Astrocyte (in vitro differentiated cells and primary cell): ENCODE measurements around the gene ATXN1. TPM values are rescaled to one million over a fixed set of nuclear protein-coding genes. Genes with fewer than 3 reads are reported as not detected.

Experiments
- DNase-seq: peaks from one replicate; pipeline ENCODE4 v3.0.0-alpha.2; 2010; ENCODE audit warnings: low read depth
- FAIRE-seq: peaks from 2 replicates; lab custom pipeline; 2011; peaks lifted over from hg19 to GRCh38; lab: Jason Lieb, UNC
- H2AFZ ChIP-seq: 2 replicates; pipeline ENCODE4 v1.6.0; 2012; ENCODE audit warnings: low read depth, low read length, inconsistent platforms
- H3K27ac ChIP-seq: 2 replicates; pipeline ENCODE4 v1.5.1; 2011; ENCODE audit warnings: low read depth, low read length, inconsistent platforms
- H3K27me3 ChIP-seq: 2 replicates; pipeline ENCODE4 v1.6.0; 2011; ENCODE audit warnings: low read length, inconsistent platforms; ENCODE audit not compliant: insufficient read depth
- H3K36me3 ChIP-seq: 2 replicates; pipeline ENCODE4 v1.5.1; 2011; ENCODE audit warnings: low read length, inconsistent platforms; ENCODE audit not compliant: insufficient read depth
- H3K4me1 ChIP-seq: 2 replicates; pipeline ENCODE4 v1.5.1; 2011; ENCODE audit warnings: low read length, inconsistent platforms; ENCODE audit not compliant: insufficient read depth
- H3K4me2 ChIP-seq: 2 replicates; pipeline ENCODE4 v1.6.0; 2012; ENCODE audit warnings: low read length, inconsistent platforms
- H3K4me3 ChIP-seq: 2 replicates; pipeline ENCODE4 v1.5.1; 2011; ENCODE audit warnings: low read depth, mild to moderate bottlenecking, low read length, inconsistent platforms; ENCODE audit not compliant: insufficient read depth
- H3K79me2 ChIP-seq: 2 replicates; pipeline ENCODE4 v1.6.0; 2012; ENCODE audit warnings: mild to moderate bottlenecking, low read length, inconsistent platforms; ENCODE audit not compliant: insufficient read depth
- H3K9ac ChIP-seq: 2 replicates; pipeline ENCODE4 v1.6.0; 2012; ENCODE audit warnings: mild to moderate bottlenecking, low read length, inconsistent platforms
- H3K9me3 ChIP-seq: 2 replicates; pipeline ENCODE4 v1.5.1; 2012; ENCODE audit warnings: low read depth, mild to moderate bottlenecking, low read length, inconsistent platforms; ENCODE audit not compliant: insufficient read depth
- H4K20me1 ChIP-seq: 2 replicates; pipeline ENCODE4 v1.6.0; 2012; ENCODE audit warnings: low read length, inconsistent platforms; ENCODE audit not compliant: insufficient read depth
- H3K27ac Mint-ChIP-seq: one replicate; pipeline ENCODE4 v1.8.0; 2021; ENCODE audit warnings: mild to moderate bottlenecking, mixed read lengths; ENCODE audit not compliant: unreplicated experiment
- H3K27me3 Mint-ChIP-seq: one replicate; pipeline ENCODE4 v1.8.0; 2021; ENCODE audit warnings: low read depth, mixed read lengths; ENCODE audit not compliant: unreplicated experiment
- H3K36me3 Mint-ChIP-seq: one replicate; pipeline ENCODE4 v1.8.0; 2021; ENCODE audit warnings: low read depth, mixed read lengths; ENCODE audit not compliant: unreplicated experiment
- H3K4me1 Mint-ChIP-seq: one replicate; pipeline ENCODE4 v1.8.0; 2021; ENCODE audit warnings: low read depth, mixed read lengths; ENCODE audit not compliant: unreplicated experiment
- H3K4me3 Mint-ChIP-seq: one replicate; pipeline ENCODE4 v1.8.0; 2021; ENCODE audit warnings: mild to moderate bottlenecking, moderate library complexity, mixed read lengths; ENCODE audit not compliant: unreplicated experiment
- H3K9me3 Mint-ChIP-seq: one replicate; pipeline ENCODE4 v1.8.0; 2021; ENCODE audit warnings: mild to moderate bottlenecking, mixed read lengths; ENCODE audit not compliant: unreplicated experiment
- EZH2 ChIP-seq: IDR thresholded peaks from 2 replicates; pipeline ENCODE4 v1.6.1; 2012; ENCODE audit warnings: mild to moderate bottlenecking, low read length, inconsistent platforms; ENCODE audit not compliant: insufficient read depth
- total RNA-seq: library from RNA; stranded (reverse); gene quantifications from 2 replicates; pipeline ENCODE4 v1.2.1, GENCODE V29; 2021
- TF ChIP-seq, protein P1 (sequence below): IDR thresholded peaks from 2 replicates; pipeline ENCODE4 v1.5.1; 2011; ENCODE audit warnings: low read depth, mild to moderate bottlenecking, inconsistent platforms, low read length, moderate library complexity; ENCODE audit not compliant: insufficient read depth

The ATXN1 gene
- total RNA-seq, 1 donor from 2014 or later = 70.9 TPM

GRCh38 chr6:16374016-16374415 lies 387.2 kb downstream of the ATXN1 start:
- H3K9ac ChIP-seq = no peak overlapping the region
- H3K4me3 Mint-ChIP-seq = no peak overlapping the region
- no peaks in the 10 kb centered on the region for H3K79me2 ChIP-seq
- H3K36me3 ChIP-seq = peaks cover 2% of the 10 kb centered on the region
- H3K4me1 Mint-ChIP-seq = peaks cover 19% of the 10 kb centered on the region
- H3K27me3 ChIP-seq = no peaks in the 10 kb centered on the region
- no peaks in the 10 kb centered on the region for H3K9me3 ChIP-seq
- peaks cover 17% of the 10 kb centered on the region for H3K36me3 Mint-ChIP-seq
- no peaks in the 10 kb centered on the region for H3K27me3 Mint-ChIP-seq
- no peaks in the 10 kb centered on the region for H3K4me1 ChIP-seq
- H3K9me3 Mint-ChIP-seq = no peaks in the 10 kb centered on the region
- no peak for DNase-seq
- no peak for FAIRE-seq
- H3K4me3 ChIP-seq = no peak overlapping the region
- no peak overlapping the region for H3K27ac ChIP-seq
- no peak overlapping the region for H3K27ac Mint-ChIP-seq
- H3K4me2 ChIP-seq = no peak overlapping the region
- no peak overlapping the region for H2AFZ ChIP-seq
- H4K20me1 ChIP-seq = peaks cover 47% of the 10 kb centered on the region
- no peak for TF ChIP-seq EZH2
- TF ChIP-seq, protein P1, sequence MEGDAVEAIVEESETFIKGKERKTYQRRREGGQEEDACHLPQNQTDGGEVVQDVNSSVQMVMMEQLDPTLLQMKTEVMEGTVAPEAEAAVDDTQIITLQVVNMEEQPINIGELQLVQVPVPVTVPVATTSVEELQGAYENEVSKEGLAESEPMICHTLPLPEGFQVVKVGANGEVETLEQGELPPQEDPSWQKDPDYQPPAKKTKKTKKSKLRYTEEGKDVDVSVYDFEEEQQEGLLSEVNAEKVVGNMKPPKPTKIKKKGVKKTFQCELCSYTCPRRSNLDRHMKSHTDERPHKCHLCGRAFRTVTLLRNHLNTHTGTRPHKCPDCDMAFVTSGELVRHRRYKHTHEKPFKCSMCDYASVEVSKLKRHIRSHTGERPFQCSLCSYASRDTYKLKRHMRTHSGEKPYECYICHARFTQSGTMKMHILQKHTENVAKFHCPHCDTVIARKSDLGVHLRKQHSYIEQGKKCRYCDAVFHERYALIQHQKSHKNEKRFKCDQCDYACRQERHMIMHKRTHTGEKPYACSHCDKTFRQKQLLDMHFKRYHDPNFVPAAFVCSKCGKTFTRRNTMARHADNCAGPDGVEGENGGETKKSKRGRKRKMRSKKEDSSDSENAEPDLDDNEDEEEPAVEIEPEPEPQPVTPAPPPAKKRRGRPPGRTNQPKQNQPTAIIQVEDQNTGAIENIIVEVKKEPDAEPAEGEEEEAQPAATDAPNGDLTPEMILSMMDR = no peak

GRCh38 chr6:16372029-16372776 lies 389.1 kb downstream of the ATXN1 start:
- peaks cover 23% of the 10 kb centered on the region for H3K4me1 Mint-ChIP-seq
- Histone ChIP-seq H3K27ac (no peak overlapping the region), H3K4me3 (no peak overlapping the region), H3K9ac (no peak overlapping the region), H3K4me1 (no peaks in the 10 kb centered on the region), H3K36me3 (peaks cover 2% of the 10 kb centered on the region), H3K79me2 (no peaks in the 10 kb centered on the region), H3K4me2 (no peak overlapping the region), H2AFZ (no peak overlapping the region), H3K9me3 (no peaks in the 10 kb centered on the region), H4K20me1 (peaks cover 37% of the 10 kb centered on the region), H3K27me3 (no peaks in the 10 kb centered on the region)
- H3K4me3 Mint-ChIP-seq = no peak overlapping the region
- TF ChIP-seq, protein P1 = no peak
- TF ChIP-seq EZH2 = no peak
- peaks cover 16% of the 10 kb centered on the region for H3K36me3 Mint-ChIP-seq
- FAIRE-seq = no peak
- no peak overlapping the region for H3K27ac Mint-ChIP-seq
- no peaks in the 10 kb centered on the region for H3K27me3 Mint-ChIP-seq
- no peaks in the 10 kb centered on the region for H3K9me3 Mint-ChIP-seq
- DNase-seq = no peak

DNA sequence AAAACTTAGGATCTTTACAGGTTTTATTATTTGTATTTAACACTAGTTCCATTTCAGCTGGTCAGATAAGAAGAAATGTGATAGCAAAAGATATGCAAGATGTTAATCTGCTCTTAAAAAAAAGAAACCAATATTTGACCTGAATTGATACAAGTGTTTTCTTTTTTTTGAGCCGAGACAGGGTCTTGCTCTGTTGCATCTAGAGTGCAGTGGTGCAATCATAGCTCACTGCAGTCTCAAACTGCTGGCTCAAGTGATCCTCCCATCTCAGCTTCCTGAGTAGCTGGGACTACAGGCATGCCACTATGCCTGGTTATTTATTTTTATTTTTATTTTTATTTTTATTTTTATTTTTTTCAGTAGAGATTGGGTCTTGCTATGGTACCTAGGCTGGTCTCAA lies 389.9 kb downstream of the ATXN1 start:
- no peaks in the 10 kb centered on the region for H3K9me3 Mint-ChIP-seq
- TF ChIP-seq, protein P1 = no peak
- TF ChIP-seq EZH2 = no peak
- Histone ChIP-seq H3K4me3 (no peak overlapping the region), H3K4me2 (no peak overlapping the region), H3K27me3 (no peaks in the 10 kb centered on the region), H3K27ac (no peak overlapping the region), H3K9ac (no peak overlapping the region), H3K36me3 (peaks cover 2% of the 10 kb centered on the region), H4K20me1 (peaks cover 29% of the 10 kb centered on the region), H3K4me1 (no peaks in the 10 kb centered on the region), H3K9me3 (no peaks in the 10 kb centered on the region), H2AFZ (no peak overlapping the region), H3K79me2 (no peaks in the 10 kb centered on the region)
- DNase-seq (no peak), FAIRE-seq (no peak)
- no peak overlapping the region for H3K27ac Mint-ChIP-seq
- H3K4me3 Mint-ChIP-seq = no peak overlapping the region
- H3K4me1 Mint-ChIP-seq = peaks cover 27% of the 10 kb centered on the region
- peaks cover 9% of the 10 kb centered on the region for H3K36me3 Mint-ChIP-seq
- no peaks in the 10 kb centered on the region for H3K27me3 Mint-ChIP-seq
